ENCODE results near the gene LIMS2.

The LIMS2 gene

DNA sequence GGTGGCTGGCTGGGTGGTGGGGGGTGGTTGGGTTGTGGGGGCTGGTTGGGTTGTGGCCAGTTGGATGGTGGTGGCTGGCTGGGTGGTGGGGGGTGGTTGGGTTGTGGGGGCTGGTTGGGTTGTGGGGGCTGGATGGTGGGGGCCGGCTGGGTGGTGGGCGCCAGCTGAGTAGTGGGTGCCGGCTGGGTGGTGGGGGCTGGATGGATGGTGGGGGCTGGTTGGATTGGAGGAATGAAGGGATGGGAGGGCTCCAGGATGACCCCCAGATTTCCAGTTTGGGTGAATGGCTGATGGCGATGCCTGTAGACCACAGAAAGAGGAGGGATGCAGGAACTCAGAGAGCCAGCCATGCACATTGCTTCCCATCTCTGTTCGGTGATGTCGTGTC lies 56.1 kb downstream of the LIMS2 start:
- DNase-seq: no peak

DNA sequence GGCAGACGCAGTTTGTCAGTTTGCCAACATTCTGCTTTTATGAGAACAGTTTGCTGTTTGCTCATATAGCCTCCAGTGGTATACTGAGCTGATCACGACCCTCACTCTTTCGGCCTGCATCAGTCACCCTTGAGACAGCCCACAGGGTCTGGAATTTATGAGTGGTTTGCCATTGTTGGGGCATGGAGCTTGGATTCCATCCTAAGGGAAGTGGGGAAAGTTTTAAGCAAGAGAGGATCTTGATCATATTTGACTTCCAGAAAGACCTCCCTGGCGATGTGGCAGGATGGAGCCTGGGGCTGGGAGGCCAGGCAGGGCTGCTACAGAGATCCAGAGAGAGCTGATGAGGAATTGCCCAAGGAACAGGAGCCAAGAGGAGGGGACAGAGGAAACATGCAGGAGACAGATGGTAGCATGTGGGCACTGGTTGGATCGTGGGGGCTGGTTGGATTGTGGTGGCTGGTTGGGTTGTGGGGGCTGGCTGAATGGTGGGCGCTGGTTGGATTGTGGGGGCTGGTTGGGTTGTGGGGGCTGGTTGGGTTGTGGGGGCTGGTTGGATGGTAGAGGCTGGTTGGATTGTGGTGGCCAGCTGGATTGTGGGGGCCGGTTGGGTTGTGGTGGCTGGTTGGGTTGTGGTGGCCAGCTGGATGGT lies 56.7 kb downstream of the LIMS2 start:
- no peak for DNase-seq

DNA sequence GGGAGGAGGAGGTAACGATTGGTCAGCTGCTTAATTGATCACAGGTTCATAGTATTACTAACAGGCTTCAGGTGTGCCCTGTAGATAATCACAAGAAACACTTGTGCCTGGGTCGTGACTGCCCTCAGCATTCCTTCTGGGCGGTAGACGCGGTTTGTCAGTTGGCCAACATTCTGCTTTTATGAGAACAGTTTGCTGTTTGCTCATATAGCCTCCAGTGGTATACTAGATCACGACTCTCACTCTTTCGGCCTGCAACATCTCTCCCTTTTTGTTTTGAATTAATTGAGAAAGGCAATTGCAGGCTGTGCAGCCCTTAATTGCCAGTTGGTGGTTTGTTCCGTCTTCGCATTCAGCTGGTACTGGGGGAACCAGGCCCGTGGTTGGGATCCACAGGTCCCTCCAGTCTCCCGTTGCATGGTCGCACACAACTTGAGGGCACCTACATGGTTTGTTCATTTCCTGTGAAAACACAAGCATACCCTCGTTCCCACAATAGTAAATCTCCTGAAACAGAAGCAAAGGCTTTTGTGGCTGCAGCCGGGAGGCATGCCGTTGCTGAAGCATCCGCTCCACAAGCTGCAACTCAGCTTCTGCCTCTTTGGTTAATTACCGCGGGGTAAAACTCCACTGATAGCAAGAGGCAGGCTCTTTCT lies 59.7 kb downstream of the LIMS2 start:
- DNase-seq: peak; percentile 60

DNA sequence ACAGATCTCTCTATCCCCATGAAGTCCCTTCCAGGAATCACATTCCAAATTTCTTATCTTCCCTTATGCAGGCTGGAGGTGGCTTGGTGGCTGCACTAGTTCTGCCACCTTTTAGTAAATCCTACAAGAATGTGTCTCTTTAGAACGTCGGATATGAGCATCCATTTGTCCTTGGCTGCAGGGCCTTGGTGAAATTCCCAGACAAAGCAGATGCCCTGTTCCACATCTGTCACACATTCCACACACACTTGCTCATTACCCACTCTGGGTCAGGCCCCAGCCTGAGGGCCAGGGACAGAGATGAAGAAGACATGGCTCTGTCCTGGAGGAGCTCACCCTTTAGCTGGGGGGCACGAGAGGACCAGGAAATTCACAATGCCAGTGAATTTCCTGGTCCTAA lies 60.6 kb downstream of the LIMS2 start:
- no peak for DNase-seq

DNA sequence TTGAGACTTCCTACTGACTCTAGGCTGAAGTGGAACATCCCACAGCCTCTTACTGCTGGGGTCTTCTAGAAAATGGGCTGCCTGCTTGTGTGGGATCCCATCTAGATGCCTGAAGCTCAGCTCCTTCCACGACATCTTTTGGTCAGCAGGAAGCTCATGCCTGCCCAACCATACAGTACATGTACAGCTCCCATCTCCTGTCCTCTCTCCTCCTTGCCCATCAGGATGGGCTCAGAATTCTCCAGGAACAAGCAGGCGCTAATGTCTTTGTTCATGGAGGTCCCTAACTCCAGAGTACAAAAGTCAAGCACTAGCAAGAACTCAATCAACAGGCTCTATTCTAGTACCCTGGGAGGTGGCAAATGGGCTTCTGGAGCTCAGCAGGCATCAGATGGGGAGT lies 61.1 kb downstream of the LIMS2 start:
- no peak for DNase-seq

DNA sequence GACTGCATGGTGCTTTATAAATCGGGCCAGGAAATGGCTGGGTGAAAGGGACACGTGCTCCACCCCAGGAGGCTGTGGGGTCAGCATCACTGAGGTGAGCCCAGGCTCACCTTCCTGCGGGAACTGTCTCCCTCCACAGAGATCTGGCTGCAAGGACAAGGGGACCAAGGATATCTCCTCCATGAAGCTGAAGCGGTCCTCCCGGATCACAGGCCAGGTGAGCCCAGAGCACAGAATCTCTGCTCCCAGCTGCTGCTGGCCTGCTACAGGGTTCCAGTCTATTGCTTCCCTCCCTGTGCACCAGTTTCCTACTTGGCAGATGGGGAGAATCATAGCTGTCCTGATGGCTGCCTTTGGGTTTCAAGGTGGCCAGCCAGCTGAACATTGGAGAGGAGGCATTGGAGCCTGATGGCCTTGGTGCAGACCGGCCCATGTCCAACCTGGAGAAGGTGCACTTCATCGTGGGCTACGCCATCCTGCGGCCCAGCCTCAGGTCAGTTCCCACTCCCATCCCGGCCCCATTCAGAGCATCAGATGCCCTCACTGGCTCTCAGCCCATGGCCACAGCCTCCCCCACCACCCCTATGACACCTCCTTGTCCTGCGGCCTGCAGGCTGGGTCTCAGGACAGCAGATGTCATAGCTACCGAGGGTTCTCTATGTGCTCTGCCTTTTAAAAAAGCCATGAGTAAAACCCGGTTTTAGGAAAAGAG lies 63.1 kb downstream of the LIMS2 start:
- DNase-seq: no peak

- no peak for DNase-seq
Measured at GRCh38 chr2:127611076-127611925, 64.0 kb downstream of the LIMS2 start.

GRCh38 chr2:127610561-127610960 lies 64.8 kb downstream of the LIMS2 start:
- no peak for DNase-seq

- no peak for DNase-seq
Measured at GRCh38 chr2:127609818-127610217, 65.5 kb downstream of the LIMS2 start.

DNA sequence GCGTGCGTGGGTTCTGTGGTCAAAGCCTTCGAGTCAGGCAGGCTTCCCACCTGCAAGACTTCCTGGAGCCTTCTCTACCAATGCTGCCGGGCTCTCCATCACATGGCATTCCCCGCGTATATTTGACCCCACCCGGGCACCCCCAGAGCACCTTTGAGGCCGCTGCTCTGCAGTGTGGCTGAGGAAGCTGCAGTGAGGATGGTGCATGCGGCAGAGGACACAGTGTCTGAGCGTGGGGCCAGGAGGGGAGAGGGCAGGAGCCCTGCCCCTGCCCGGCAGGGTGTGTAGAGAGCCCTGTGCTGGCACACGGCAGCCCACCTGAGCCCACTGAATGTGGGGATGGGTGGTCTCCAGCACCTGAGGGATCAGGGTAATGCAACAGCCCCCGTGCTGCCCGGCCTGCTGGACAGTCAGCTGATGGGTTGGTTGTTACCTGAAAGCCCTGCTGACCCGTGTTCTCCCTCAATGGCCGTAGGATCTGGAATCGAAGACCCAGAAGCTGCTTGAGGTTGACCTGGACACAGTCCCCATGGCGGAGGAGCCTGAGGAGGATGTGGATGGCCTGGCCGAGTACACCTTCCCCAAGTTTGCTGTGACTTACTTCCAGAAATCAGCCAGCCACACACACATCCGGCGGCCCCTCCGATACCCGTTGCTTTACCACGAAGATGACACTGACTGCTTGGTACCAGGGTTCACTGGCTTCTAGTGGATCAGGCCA lies 66.1 kb downstream of the LIMS2 start:
- no peak for DNase-seq

- no peak for DNase-seq
Measured at GRCh38 chr2:127608061-127609030, 67.0 kb downstream of the LIMS2 start.

DNA sequence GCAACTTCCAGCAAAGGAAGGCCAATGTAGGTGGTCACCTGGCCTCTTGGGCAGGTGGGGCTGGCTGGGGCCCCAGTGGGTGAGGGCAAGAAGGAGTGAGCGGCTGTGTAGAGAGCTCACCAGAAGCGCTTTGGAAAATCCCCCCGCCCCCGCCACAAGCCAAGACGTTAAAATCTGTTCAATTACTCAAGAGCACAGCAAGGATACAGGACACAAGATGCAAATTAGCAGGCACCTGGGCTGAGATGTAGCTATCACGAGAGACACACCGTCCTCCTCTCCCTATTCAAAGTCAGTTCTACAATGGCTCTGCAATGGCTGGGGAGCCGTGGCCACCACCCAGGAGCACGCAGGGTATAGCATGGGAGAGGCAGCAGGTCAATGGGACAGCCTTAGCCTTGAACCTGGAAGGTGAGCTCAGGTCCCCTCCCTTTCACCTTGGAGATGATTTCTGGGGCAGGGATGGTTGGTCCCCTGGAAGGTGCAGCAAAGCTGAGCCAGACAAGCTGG lies 67.9 kb downstream of the LIMS2 start:
- DNase-seq: no peak

DNA sequence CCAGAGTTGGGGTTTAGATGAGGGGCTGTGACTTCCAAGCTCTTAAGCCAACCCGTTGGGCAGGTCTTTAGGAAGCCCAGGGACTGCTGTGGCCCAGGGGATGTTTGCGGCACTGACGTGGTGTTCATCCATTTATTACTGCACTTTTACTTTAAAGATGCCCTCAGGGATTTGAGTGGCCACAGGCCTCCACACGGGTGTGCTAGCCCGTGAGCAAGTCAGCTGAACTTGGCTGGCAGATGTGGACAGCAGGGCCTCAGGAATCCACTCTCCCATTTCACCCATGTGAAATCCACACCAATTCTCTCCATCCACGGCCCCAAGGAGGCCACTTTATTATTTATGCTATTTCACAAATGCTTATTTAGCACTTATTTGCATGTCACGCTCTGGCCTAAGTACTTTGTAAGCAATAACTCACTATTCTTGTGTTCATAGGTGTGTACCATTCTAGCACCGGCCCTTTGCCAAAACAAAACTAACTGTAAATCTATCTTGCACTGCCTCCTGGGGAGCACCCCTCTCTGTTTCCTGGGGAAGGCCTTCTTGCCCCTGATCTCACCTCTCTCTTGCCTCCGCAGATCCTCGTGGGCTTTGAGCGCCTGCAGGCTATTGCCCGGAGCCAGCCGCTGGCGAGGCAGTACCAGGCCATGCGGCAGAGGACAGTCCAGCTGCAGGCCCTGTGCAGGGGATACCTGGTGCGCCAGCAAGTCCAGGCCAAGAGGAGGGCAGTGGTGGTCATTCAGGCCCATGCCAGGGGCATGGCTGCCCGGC lies 68.5 kb downstream of the LIMS2 start:
- no peak for DNase-seq

- DNase-seq: no peak
Measured at GRCh38 chr2:127605691-127606263, 69.6 kb downstream of the LIMS2 start.

DNA sequence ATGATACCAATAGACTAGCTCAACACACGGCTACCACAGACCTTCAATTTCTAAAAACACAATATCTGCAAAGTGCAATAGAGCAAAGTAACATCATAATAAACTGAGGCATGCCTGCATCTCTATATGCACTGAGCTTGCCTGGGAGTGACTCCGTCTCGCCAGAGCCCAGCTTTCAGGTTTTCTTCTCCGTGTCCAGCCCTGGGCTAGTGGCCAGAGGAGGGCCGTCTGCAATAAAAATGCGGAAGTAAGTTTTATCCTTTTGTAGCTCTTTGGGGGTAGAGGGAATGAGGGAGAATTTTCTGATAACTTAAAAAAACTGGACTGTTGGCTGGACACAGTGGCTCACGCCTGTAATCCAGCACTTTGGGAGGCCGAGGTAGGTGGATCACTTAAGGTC lies 70.3 kb downstream of the LIMS2 start:
- no peak for DNase-seq

GRCh38 chr2:127599211-127599610 lies 76.1 kb downstream of the LIMS2 start:
- DNase-seq: no peak

DNA sequence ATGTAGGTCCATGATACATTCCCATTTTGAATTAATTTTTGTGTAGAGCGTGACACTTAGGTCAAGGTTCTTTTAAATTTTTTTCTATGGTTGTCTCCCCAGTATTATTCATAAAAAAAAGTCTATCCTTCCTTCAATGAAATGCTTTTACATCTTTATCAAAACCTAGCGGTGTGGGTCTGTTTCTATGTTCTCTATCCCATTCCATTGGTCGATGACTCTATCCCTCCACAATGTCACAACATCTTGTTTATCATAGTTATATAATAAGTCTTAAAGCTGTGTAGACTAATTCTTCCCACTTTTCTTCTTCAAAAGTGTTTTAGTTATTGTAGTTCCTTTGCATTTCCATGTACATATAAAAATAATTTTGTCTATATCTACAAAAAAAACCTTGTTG lies 76.6 kb downstream of the LIMS2 start:
- DNase-seq: no peak

DNA sequence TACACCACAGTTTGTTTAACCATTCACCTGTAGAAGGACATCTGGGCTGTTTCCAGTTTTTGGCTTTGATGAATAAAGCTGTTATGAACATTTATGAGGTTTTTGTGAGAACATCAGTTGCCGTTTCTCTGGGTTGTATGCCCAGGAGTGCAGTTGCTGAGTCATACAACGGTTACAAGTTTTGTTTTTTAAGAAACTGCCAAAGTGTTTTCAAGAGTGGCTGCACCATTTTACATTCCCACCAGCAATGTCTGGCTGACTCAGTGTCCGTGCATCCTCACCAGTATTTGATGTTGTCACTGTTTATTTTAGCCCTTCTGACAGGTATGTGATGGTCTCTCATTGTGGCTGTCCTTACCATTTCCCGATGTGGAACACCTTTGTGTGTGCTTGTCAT lies 77.3 kb downstream of the LIMS2 start:
- no peak for DNase-seq

GRCh38 chr2:127597046-127597983 lies 78.0 kb downstream of the LIMS2 start:
- no peak for DNase-seq
